Breast epithelium (tissue), 4 donors: ENCODE data around the gene UBAC2. TPM values are rescaled to one million over a fixed set of nuclear protein-coding genes. Genes with fewer than 3 reads are reported as not detected.

Experiments used
- DNase-seq, 2 donors: peaks; one replicate each; pipeline ENCODE4 v3.0.0-alpha.2; 2019; ENCODE audit warnings: low spot score in 2 of 2
- H3K27ac ChIP-seq, 2 donors: fragments of 200-600 bp; sonication (generic) in 1 of 2; one replicate each; pipeline ENCODE4 v1.5.1; 2016 to 2019; ENCODE audit warnings: mild to moderate bottlenecking in 1 of 2
- H3K27me3 ChIP-seq, 2 donors: fragments of 200-600 bp; sonication (generic) in 1 of 2; one replicate each; pipeline versions ENCODE4 v1.5.1 to v1.6.0; 2017 to 2019; ENCODE audit warnings: control low read depth in 1 of 2, mild to moderate bottlenecking in 1 of 2
- H3K36me3 ChIP-seq: fragments of 200-600 bp; one replicate; pipeline ENCODE4 v1.5.1; 2019
- H3K4me1 ChIP-seq, 2 donors: fragments of 200-600 bp; sonication (generic); one replicate each; pipeline ENCODE4 v1.5.1; 2016 to 2019; ENCODE audit warnings: control low read depth in 1 of 2
- H3K4me3 ChIP-seq, 3 donors: fragments of 200-600 bp; sonication (generic); 1 replicate in 2 of 3; 2 replicates in 1 of 3; pipeline ENCODE4 v1.5.1; 2016 to 2019; ENCODE audit warnings: mild to moderate bottlenecking in 3 of 3, moderate library complexity in 2 of 3
- H3K9me3 ChIP-seq, 2 donors: fragments of 200-600 bp; sonication (generic) in 1 of 2; one replicate each; pipeline ENCODE4 v1.5.1; 2016 to 2019; ENCODE audit warnings: control low read depth in 1 of 2
- POLR2A ChIP-seq: fragments of 450-650 bp; IDR thresholded peaks from one replicate; pipeline ENCODE4 v1.6.1; 2016; ENCODE audit warnings: antibody characterized with exemption, mild to moderate bottlenecking, moderate library complexity
- POLR2AphosphoS5 ChIP-seq, 3 donors: sonication (generic); formaldehyde crosslinking; IDR thresholded peaks; one replicate each; pipeline ENCODE4 v1.6.1; 2017; ENCODE audit warnings: antibody characterized with exemption in 3 of 3
- intact Hi-C: fragments of 100-400 bp; cut with DNase I; formaldehyde crosslinking; loops from one replicate; pipeline ENCODE4 v1.15.1; 2023; ENCODE audit warnings: low total_unique reads
- total RNA-seq, 3 donors: library from RNA; depleted of rRNA; stranded (reverse); fragments of >200 nt; gene quantifications; one replicate each; pipeline ENCODE4 v1.1.0, GENCODE V29; 2016
- TF ChIP-seq, protein P1 (sequence below), 3 donors: fragments of 450-650 bp; IDR thresholded peaks; one replicate each; pipeline ENCODE4 v1.5.1; 2016 to 2017; ENCODE audit warnings: antibody characterized with exemption in 3 of 3, mild to moderate bottlenecking in 3 of 3, moderate library complexity in 3 of 3

The UBAC2 gene
- total RNA-seq, 3 donors from 2014 or later, result 64.6 to 72.8 (median 65.1) TPM

GRCh38 chr13:99384468-99384867, 183.8 kb downstream of the UBAC2 start:
- Histone ChIP-seq H3K4me1 (no peaks in the 10 kb centered on the region), H3K4me3 (no peak overlapping the region), H3K27me3 (no peaks in the 10 kb centered on the region), H3K9me3 (no peaks in the 10 kb centered on the region), H3K36me3 (no peaks in the 10 kb centered on the region), H3K27ac (no peak overlapping the region)
- TF ChIP-seq POLR2AphosphoS5 (IDR thresholded peaks at IDR 0.05) (no peak), POLR2A (no peak)
- TF ChIP-seq, protein P1, sequence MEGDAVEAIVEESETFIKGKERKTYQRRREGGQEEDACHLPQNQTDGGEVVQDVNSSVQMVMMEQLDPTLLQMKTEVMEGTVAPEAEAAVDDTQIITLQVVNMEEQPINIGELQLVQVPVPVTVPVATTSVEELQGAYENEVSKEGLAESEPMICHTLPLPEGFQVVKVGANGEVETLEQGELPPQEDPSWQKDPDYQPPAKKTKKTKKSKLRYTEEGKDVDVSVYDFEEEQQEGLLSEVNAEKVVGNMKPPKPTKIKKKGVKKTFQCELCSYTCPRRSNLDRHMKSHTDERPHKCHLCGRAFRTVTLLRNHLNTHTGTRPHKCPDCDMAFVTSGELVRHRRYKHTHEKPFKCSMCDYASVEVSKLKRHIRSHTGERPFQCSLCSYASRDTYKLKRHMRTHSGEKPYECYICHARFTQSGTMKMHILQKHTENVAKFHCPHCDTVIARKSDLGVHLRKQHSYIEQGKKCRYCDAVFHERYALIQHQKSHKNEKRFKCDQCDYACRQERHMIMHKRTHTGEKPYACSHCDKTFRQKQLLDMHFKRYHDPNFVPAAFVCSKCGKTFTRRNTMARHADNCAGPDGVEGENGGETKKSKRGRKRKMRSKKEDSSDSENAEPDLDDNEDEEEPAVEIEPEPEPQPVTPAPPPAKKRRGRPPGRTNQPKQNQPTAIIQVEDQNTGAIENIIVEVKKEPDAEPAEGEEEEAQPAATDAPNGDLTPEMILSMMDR (IDR thresholded peaks at IDR 0.05), result no peak
- intact Hi-C loops, result no loop called here
- no peak for DNase-seq

GRCh38 chr13:99385161-99385560, 184.5 kb downstream of the UBAC2 start:
- no peaks in the 10 kb centered on the region for H3K9me3 ChIP-seq
- no peaks in the 10 kb centered on the region for H3K36me3 ChIP-seq
- no peak overlapping the region for H3K27ac ChIP-seq
- intact Hi-C loops, result loop anchor here (5.0 kb wide), 1 partner anchor 1717 kb away; no protein-coding TSS in a partner anchor
- TF ChIP-seq, protein P1 (IDR thresholded peaks at IDR 0.05), result no peak
- TF ChIP-seq POLR2AphosphoS5 (IDR thresholded peaks at IDR 0.05), result no peak
- no peak for TF ChIP-seq POLR2A
- H3K27me3 ChIP-seq, result no peaks in the 10 kb centered on the region
- DNase-seq, result no peak
- H3K4me3 ChIP-seq, result no peak overlapping the region
- H3K4me1 ChIP-seq, result no peaks in the 10 kb centered on the region

GRCh38 chr13:99385940-99386339, 185.3 kb downstream of the UBAC2 start:
- intact Hi-C loops, result loop anchor here (5.0 kb wide), 1 partner anchor 1716 kb away; no protein-coding TSS in a partner anchor
- H3K4me3 ChIP-seq, result no peak overlapping the region
- H3K36me3 ChIP-seq, result no peaks in the 10 kb centered on the region
- no peaks in the 10 kb centered on the region for H3K9me3 ChIP-seq
- no peak overlapping the region for H3K27ac ChIP-seq
- H3K27me3 ChIP-seq, result no peaks in the 10 kb centered on the region
- TF ChIP-seq, protein P1 (IDR thresholded peaks at IDR 0.05), result no peak
- TF ChIP-seq POLR2A (no peak), POLR2AphosphoS5 (IDR thresholded peaks at IDR 0.05) (no peak)
- DNase-seq, result no peak
- H3K4me1 ChIP-seq, result no peaks in the 10 kb centered on the region

DNA sequence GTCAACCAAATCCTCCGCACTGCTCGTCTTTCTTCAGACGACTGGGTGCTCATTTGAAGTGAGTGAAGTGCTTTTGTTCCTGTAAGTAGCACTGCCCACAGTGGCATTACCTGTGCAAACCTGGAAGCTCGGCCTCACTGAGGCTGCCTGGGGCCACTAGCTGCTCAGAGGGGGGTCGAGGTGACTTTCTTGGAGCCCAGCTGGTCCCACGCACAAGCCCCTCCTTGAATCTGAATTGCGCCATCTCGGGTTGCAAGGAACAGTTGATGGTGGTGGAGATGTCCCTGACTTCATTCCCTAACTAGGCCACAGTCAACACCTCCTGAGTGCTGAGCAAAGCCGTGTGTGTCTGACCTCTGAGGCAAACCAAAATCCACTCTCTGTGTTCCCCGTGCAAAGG, 185.8 kb downstream of the UBAC2 start:
- Histone ChIP-seq H3K9me3 (no peaks in the 10 kb centered on the region), H3K4me3 (no peak overlapping the region), H3K27ac (no peak overlapping the region), H3K36me3 (no peaks in the 10 kb centered on the region), H3K27me3 (no peaks in the 10 kb centered on the region), H3K4me1 (no peaks in the 10 kb centered on the region)
- intact Hi-C loops, result loop anchor here (5.0 kb wide), 1 partner anchor 1716 kb away; no protein-coding TSS in a partner anchor
- DNase-seq, result no peak
- TF ChIP-seq, protein P1 (IDR thresholded peaks at IDR 0.05), result no peak
- TF ChIP-seq POLR2A (no peak), POLR2AphosphoS5 (IDR thresholded peaks at IDR 0.05) (no peak)

GRCh38 chr13:99386911-99387788, 186.5 kb downstream of the UBAC2 start:
- TF ChIP-seq POLR2A, result no peak
- TF ChIP-seq, protein P1 (IDR thresholded peaks at IDR 0.05), result peak in 2 of 3 donors; percentile 8 to 25
- TF ChIP-seq POLR2AphosphoS5 (IDR thresholded peaks at IDR 0.05), result no peak
- Histone ChIP-seq H3K36me3 (no peaks in the 10 kb centered on the region), H3K4me1 (no peaks in the 10 kb centered on the region), H3K9me3 (no peaks in the 10 kb centered on the region), H3K4me3 (no peak overlapping the region), H3K27me3 (no peaks in the 10 kb centered on the region), H3K27ac (no peak overlapping the region)
- DNase-seq, result no peak
- intact Hi-C loops, result loop anchor here (5.0 kb wide), 1 partner anchor 1715 kb away; no protein-coding TSS in a partner anchor
